Astrocyte (in vitro differentiated cells and primary cell): ENCODE data around the gene DUSP11.

ENCODE experiments used
- EZH2 ChIP-seq: IDR thresholded peaks from 2 replicates; pipeline ENCODE4 v1.6.1; 2012; ENCODE audit warnings: mild to moderate bottlenecking, low read length, inconsistent platforms; ENCODE audit not compliant: insufficient read depth
- TF ChIP-seq, protein P1 (sequence below): IDR thresholded peaks from 2 replicates; pipeline ENCODE4 v1.5.1; 2011; ENCODE audit warnings: low read depth, mild to moderate bottlenecking, inconsistent platforms, low read length, moderate library complexity; ENCODE audit not compliant: insufficient read depth

DNA sequence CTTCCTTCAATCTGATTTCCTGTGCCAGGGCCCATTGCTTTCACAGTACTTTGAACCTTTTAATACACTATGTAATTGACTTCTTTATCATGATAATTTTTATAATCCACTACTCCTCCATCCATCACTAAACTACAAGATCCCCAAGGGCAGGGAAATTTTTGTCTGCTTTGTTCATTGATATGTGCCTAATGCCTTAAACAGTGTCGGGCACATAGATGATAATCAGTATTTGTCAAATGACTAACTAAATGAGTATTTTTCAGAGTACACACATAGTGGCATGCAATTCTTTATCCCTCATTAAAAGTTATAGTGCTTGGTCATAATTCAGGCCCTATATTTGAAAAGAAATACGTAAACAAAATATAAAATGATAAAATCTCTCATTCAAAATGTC lies 43.5 kb upstream of the DUSP11 start:
- TF ChIP-seq, protein P1, sequence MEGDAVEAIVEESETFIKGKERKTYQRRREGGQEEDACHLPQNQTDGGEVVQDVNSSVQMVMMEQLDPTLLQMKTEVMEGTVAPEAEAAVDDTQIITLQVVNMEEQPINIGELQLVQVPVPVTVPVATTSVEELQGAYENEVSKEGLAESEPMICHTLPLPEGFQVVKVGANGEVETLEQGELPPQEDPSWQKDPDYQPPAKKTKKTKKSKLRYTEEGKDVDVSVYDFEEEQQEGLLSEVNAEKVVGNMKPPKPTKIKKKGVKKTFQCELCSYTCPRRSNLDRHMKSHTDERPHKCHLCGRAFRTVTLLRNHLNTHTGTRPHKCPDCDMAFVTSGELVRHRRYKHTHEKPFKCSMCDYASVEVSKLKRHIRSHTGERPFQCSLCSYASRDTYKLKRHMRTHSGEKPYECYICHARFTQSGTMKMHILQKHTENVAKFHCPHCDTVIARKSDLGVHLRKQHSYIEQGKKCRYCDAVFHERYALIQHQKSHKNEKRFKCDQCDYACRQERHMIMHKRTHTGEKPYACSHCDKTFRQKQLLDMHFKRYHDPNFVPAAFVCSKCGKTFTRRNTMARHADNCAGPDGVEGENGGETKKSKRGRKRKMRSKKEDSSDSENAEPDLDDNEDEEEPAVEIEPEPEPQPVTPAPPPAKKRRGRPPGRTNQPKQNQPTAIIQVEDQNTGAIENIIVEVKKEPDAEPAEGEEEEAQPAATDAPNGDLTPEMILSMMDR, result no peak
- TF ChIP-seq EZH2, result no peak
